Raji (cell line): Measurements from ENCODE around the gene ACTL6B.
A peak's percentile ranks its signal among the peaks of the same experiment; 100 is the strongest.

Experiments used
- POLR2A ChIP-seq: IDR thresholded peaks from 2 replicates; pipeline ENCODE4 v1.6.1; 2011; ENCODE audit warnings: low read depth, low read length, control low read depth; ENCODE audit not compliant: insufficient read depth

Gene ACTL6B

GRCh38 chr7:100604028-100604975 lies 51.9 kb downstream of the ACTL6B start:
- peak; percentile 58 for TF ChIP-seq POLR2A

DNA sequence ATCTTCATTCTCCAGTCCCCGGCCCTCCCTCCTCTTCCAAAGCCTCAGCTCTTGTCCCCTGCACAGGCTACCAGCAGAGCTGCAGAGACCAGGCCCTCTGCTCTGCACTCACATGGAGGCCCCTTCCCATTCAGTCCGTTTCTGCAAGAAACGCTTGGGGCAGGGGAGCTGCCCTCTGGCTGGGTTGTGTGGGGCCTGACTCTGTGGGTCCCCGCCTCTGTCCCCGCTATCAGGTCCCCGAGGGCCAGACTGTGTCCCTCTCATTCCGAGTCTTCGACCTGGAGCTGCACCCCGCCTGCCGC lies 52.6 kb downstream of the ACTL6B start:
- TF ChIP-seq POLR2A = no peak

DNA sequence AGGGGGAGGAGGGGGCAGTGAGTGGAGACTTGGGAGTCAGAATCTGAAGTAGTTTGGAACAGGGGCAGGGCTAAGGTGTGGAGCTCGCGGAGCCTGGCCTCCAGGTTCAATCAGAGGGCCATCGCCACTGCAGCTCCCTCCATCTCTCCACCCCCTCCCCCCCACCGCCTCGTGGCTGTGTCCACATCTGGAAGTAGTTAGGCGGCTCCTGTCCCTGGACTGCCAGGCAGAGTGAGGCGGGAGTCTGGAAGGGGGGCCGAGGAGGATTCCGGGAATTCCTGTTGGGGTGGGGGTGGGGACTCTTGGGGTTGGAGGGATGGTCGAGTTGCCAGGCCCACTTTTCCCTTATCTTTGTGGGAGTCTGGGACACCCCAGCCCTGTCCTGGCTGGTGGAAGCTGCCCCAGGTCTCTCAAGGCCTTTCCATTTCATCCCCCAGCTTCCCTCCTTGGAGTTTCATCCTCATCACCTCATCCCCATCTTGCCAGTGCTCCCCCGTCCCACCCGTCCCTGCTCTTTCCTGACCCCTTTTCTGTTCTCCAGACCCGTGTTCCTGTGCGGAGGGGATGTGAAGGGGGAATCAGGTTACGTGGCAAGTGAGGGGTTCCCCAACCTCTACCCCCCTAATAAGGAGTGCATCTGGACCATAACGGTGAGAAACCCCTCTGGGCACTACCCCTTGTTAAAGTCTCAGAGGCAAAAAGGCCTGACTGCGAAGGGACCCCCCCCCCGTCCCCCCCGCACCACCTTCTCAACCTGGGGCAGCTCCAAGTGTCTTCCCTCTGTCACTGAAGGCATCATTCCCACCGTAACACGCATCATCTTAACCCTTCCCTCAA lies 53.1 kb downstream of the ACTL6B start:
- no peak for TF ChIP-seq POLR2A

DNA sequence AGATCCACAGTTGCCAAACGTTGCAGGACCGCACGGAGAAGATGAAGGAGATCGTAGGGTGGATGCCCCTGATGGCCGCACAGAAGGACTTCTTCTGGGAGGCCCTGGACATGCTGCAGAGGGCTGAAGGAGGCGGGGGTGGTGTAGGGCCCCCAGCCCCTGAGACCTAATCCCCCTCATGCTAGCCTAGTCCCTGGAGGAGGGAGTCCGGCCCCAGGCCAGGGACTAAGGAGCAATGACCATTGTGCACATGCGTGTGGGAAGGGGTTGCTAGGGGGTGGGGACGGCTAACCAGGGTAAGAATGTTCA lies 55.6 kb downstream of the ACTL6B start:
- no peak for TF ChIP-seq POLR2A

- TF ChIP-seq POLR2A = no peak
Measured at GRCh38 chr7:100599911-100600729, 56.1 kb downstream of the ACTL6B start.

- no peak for TF ChIP-seq POLR2A
Measured at GRCh38 chr7:100598425-100598824, 57.8 kb downstream of the ACTL6B start.

GRCh38 chr7:100595188-100595587 lies 61.1 kb downstream of the ACTL6B start:
- no peak for TF ChIP-seq POLR2A
